AG04450 (cell line): ENCODE measurements around the gene ITGB7. TPM values are rescaled to one million over a fixed set of nuclear protein-coding genes. Genes with fewer than 3 reads are reported as not detected.

Source experiments
- CTCF ChIA-PET: fragments of 300-600, 350-600 bp; formaldehyde crosslinking; extraction: SDS; loops from one replicate; lab custom pipeline; 2022; ENCODE audit warnings: antibody characterized with exemption, inconsistent platforms; lab: Charles Lee
- POLR2A ChIA-PET: fragments of 350-600 bp; formaldehyde crosslinking; extraction: SDS; loops from one replicate; lab custom pipeline; 2021; ENCODE audit warnings: antibody characterized with exemption, inconsistent platforms; lab: Yijun Ruan, JAX
- DNase-seq: peaks from one replicate; pipeline ENCODE4 v3.0.0-alpha.2; 2011; ENCODE audit warnings: low read depth, low spot score
- H3K27ac ChIP-seq: one replicate; pipeline ENCODE4 v1.5.1; 2012; ENCODE audit warnings: low read depth, low read length, control low read depth
- H3K27me3 ChIP-seq: one replicate; pipeline ENCODE4 v1.6.0; 2012; ENCODE audit warnings: low read length; ENCODE audit not compliant: control insufficient read depth, insufficient read depth
- H3K4me3 ChIP-seq: 2 replicates; pipeline ENCODE4 v1.5.1; 2011; ENCODE audit warnings: mild to moderate bottlenecking, low read depth, low read length, control low read depth
- H3K9me3 ChIP-seq: 2 replicates; pipeline ENCODE4 v1.5.1; 2012; ENCODE audit warnings: low read length; ENCODE audit not compliant: control insufficient read depth, insufficient read depth
- CTCF ChIP-seq: IDR thresholded peaks from 2 replicates; pipeline ENCODE4 v1.5.1; 2011; ENCODE audit warnings: low read depth, low read length, control low read depth, inconsistent platforms
- polyA plus RNA-seq: library from polyadenylated mRNA; depleted of rRNA; stranded (reverse); fragments of >200 nt; gene quantifications from 2 replicates; pipeline ENCODE4 v1.2.3, GENCODE V29; 2011

ITGB7 gene
- polyA plus RNA-seq, 1 experiment, result 0.15 TPM

GRCh38 chr12:53211476-53212381 lies 4.7 kb upstream of the ITGB7 start:
- no peak for DNase-seq
- no peak overlapping the region for H3K27ac ChIP-seq
- ChIA-PET POLR2A (no interaction called here), CTCF (interaction anchor here (0.6 to 9.1 kb wide), 15 partner anchors 10 to 948 kb away, joined by 3 to 183 read pairs (median 4); partner anchors contain the start of genes AAAS, ESPL1 and PFDN5)
- no peak overlapping the region for H3K4me3 ChIP-seq
- no peaks in the 10 kb centered on the region for H3K9me3 ChIP-seq
- H3K27me3 ChIP-seq, result no peaks in the 10 kb centered on the region
- TF ChIP-seq CTCF, result peak; percentile 46

GRCh38 chr12:53210843-53211242 lies 3.8 kb upstream of the ITGB7 start:
- ChIA-PET POLR2A (no interaction called here), CTCF (interaction anchor here (1.1 to 9.1 kb wide), 7 partner anchors 55 to 168 kb away, joined by 3 to 183 read pairs (median 13); partner anchors contain the start of genes AAAS, ESPL1 and PFDN5)
- H3K27me3 ChIP-seq, result no peaks in the 10 kb centered on the region
- no peaks in the 10 kb centered on the region for H3K9me3 ChIP-seq
- H3K4me3 ChIP-seq, result no peak overlapping the region
- TF ChIP-seq CTCF, result no peak
- no peak overlapping the region for H3K27ac ChIP-seq
- DNase-seq, result no peak

GRCh38 chr12:53208877-53209463 lies 1.9 kb upstream of the ITGB7 start:
- no peaks in the 10 kb centered on the region for H3K27me3 ChIP-seq
- CTCF ChIA-PET, result interaction anchor here (1.6 to 9.1 kb wide), 4 partner anchors 78 to 136 kb away, joined by 4 to 137 read pairs (median 6); partner anchors contain the start of gene AAAS
- no peak overlapping the region for H3K4me3 ChIP-seq
- no peak for DNase-seq
- POLR2A ChIA-PET, result no interaction called here
- no peaks in the 10 kb centered on the region for H3K9me3 ChIP-seq
- TF ChIP-seq CTCF, result no peak
- no peak overlapping the region for H3K27ac ChIP-seq

- H3K4me3 ChIP-seq, result no peak overlapping the region
- TF ChIP-seq CTCF, result no peak
- POLR2A ChIA-PET, result no interaction called here
- H3K9me3 ChIP-seq, result no peaks in the 10 kb centered on the region
- H3K27ac ChIP-seq, result no peak overlapping the region
- CTCF ChIA-PET, result interaction anchor here (0.6 to 9.1 kb wide), 6 partner anchors 11 to 170 kb away, joined by 3 to 137 read pairs (median 4); partner anchors contain the start of gene AAAS
- no peak for DNase-seq
- no peaks in the 10 kb centered on the region for H3K27me3 ChIP-seq
These were observed 1.4 kb upstream of the ITGB7 start for GRCh38 chr12:53208435-53208834.
